Activated CD4-positive, alpha-beta T cell treated with anti-CD3 and anti-CD28 coated beads, Interleukin-2, amount 50 U/mL, for 48 hours (primary cell): Measurements from ENCODE around the gene RBM48.
"Not testable (repeated sequence)": the region's sequence is repeated elsewhere in the genome, so short reads cannot be mapped to it uniquely, and the experiment has no call there.

Experiments used
- DNase-seq, 2 experiments: peaks; one replicate each; pipeline ENCODE4 v3.0.0-alpha.2; 2020

The RBM48 gene

DNA sequence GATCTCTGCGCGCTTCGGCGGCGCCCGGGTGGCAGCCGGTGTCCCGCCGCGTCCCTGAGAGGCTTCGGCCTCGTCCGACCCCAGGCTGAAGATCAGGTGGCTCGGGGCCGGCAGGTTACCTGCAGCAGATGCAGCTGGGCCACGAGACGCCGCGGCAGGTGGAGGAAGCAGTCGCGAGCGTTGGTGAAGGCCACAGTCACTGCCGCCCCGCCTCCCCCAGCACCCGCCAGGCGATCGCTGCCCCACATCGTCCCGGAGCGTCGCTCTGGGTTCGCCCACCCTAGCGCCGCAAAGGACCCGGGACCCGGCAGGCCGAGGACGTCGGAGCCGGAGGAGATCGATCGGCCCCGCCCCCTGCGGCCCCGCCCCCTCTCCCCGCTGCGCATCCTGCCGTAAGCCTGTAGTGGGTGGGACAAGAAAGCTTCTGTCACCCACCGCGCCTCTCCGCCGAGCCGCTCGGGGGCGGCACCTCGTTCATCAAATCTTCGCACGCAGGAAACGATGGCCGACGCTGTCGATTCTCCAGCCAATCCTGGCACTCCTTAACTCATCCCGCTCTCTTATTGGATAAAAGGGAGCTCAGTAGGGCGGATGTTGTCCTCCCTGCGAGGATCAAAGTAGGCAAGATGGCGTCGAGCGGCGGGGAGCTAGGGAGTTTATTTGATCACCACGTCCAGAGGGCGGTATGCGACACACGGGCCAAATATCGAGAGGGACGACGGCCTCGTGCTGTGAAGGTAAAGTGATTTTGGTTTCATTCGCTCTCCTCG, at the start of gene RBM48, which contains the start of gene PEX1:
Gene RBM48 (plus strand): TSS at position 608 of the 770 bp plus-strand sequence. CDS start 19 bp downstream, at position 627.
Gene PEX1 (minus strand): TSS at position 333 of the 770 bp plus-strand sequence. CDS start 85 bp downstream, at position 248.
- peak; percentile 93 to 95 for DNase-seq

DNA sequence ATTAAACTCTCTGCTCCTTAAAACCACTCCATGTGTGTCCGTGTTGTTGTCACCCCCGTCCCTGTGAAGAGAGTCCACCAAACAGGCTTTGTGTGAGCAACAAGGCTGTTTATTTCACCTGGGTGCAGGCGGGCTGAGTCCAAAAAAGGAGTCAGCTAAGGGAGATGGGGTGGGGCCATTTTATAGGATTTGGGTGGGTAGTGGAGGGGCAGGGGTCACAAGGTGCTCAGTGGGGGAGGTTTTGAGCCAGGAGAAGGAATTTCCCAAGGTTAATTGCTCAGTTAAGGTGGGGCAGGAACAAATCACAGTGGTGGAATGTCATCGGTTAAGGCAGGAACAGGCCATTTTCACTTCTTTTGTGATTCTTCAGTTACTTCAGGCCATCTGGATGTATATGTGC, 49.4 kb upstream of the RBM48 start:
- not testable (repeated sequence) for DNase-seq

DNA sequence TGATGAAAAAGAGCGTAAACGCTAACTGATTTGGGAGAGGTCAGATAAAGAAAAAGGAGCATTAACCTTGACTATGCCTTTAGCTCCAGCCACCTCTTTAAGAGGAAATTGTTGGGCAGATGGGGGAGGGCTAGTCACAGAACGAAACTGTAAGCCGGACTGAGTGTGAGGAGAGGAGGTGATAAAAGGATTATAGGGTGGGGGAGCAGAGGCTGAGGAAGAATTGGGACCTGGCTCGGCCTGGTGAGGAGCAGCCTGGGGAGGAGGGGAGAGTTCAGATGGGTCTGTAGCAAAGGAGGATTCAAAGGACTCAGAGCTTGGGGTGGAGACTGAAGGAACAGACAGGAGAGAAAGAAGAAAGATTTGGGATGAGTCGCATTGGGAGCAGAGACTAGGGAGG, 45.0 kb upstream of the RBM48 start:
- not testable (repeated sequence) for DNase-seq

DNA sequence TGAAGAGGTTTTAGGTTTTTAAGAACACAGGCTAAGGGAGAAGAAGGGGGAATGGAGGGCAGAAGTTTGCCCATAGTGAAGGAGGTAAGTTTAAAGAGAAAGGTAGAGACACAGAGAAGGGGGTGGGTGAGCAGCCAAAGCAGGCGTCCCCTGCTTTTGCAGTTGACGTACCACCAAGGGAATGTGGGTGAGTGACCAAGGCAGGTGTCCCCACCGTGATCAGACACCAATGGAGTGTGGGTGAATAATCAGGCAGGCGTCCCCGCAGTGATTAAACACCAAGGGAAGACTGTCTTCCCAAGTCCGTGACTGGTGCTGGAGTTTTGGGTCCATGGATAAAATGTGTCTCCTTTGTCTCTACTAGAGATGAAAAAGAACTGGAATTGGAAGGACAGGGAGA, 44.4 kb upstream of the RBM48 start:
- DNase-seq: not testable (repeated sequence)

DNA sequence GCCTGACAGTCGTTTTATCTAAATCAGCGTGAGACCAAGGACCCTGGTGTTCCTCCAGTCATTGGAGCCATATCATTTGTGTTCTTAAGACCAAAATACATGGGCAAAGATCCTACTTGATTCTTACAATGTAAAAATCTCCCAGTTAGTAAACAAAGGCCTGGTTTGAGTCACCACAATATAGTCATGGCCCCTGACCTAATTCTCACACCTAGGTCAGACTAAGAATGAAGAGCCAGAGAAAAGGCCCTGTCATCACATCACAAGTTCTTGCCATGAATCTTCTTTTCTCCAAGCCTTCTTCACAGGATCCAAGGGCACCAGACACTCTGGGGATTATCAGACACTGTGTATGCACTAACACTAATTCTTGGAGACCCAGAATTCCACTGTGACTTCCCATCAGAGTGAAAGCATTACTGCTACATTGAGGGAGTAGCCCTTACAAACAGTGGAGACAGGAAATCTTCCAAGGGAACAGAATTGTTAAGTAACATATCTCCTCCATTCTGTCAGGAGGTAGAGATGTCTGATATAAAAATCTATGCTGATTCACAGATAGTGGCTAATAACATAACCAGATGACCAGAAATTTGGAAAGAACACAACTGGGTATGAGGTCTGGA, 43.2 kb upstream of the RBM48 start:
- no peak for DNase-seq

DNA sequence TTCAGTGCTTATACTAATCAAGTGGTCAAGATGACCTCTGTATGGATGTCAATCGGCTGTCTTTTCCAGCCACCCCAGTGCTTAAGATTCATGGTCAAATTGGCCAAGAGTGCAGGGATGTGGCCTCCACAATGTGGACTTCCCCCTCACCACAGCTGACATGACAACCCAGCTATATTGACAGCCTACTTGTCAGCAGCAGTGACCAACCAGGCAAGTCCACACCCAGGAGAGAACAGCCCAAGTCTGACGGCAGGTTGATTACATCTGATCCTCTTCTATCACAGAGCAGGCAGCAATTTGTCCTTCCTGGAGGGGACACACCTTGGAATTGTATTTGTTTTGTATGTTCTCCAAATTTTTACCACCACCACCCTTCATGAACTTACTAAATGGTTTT, 42.6 kb upstream of the RBM48 start:
- no peak for DNase-seq

DNA sequence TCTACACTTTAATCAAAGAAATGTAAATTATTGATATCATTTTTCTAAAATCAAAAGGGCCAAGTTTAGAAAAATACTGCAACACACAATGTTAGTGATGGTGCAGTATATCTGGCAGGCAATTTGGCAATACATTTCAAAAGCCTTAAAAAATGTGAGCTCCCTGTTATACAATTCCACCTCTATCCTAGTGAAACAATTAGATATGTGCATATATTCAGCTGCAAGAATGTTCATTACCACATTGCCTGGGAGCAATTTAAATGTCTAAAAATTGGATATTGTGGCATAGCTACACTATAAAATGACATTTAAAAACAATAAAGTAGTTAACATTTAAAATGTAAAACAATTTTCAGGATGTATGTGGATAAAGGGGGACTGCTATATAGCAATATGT, 40.8 kb upstream of the RBM48 start:
- no peak for DNase-seq

DNA sequence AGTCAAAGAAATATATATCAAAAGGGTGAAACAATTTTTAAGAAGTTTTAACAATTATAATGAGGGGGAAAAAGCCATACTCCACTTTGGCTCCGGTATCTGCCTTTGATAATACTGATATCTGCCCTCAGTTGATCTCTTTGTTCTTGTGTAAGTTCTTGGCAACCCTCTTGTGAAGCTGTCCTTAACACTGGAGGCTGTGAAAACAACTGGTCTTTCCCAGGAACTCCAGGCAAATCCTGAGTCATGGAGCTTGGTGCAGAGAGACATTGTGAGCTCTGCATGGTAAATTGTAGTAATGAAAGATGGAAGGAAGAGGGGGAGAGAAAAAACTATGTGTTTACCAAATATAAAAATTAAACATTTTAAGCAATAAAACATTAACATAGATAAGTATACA, 39.0 kb upstream of the RBM48 start:
- no peak for DNase-seq

DNA sequence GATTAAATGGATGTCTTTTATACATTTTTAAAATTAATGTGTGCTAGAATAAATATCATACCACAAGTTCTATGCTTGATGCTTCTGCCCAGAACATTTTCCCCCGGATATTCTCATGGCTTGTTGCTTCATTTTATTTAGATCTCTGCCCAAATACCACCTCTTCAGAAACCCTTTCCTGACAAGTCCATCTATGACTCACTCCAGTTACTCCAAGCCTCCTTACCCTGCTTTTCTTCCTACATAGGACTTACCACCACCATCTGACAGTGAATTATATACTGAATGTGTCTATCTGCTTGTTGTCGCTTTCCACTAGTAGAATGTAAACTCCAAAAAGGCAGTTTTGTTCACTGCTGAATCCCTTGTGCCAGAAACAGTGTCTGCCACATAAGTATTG, 31.7 kb upstream of the RBM48 start:
- DNase-seq: no peak

DNA sequence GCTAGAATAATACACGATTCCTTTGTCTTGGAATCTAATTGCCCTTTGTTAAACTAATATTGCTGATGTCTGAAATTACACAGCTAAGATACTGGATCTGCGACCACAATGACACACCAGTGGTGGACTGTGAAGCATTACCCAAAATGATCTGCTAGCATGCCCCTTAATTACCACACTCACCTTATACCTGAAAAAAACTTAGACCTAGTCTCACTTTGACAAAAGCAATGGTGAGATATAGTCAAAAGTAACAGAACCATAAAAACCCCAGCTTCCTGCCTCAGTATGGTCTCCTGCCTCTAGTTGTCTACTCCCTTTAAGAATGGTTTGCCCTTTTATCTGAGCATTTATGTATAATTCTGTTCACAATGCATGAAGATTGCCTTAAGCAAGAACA, 30.0 kb upstream of the RBM48 start:
- DNase-seq: no peak

DNA sequence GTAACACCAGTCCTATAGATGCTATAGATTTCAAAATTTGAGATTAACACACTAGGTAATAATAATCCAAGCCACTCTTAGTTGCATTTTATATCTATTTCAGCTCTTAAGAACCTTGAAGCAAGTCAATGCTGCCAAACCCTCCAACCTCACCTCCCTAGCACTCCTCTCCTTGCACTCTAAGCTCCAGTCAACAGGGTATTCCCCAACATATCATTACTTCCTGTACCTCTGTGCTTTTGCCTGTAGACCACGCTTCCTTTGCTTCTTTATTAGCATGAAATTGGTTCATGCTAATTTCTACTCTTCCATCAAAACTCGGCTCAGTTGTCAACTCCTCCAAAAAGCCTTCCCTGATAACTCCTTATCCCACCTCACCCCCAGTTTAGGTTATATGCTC, 24.8 kb upstream of the RBM48 start:
- no peak for DNase-seq

DNA sequence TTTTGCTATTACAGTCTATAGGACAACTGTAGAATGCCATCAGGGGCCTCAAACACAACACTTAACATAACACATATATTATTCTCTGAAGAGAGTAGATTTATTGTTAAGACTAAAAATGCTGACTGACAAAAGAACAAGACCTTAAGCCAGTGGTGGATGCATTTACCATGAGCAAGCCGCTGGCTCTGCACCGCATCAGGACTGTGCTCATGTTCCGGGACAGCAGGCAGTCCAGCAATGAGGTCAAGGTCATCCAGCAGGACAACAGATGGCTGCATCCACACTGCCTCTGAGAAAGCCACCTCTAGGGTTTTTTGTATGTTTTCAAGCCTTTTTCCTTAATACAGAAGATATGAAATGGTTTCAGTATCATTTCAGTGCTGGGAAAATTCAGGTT, 24.0 kb upstream of the RBM48 start:
- no peak for DNase-seq

DNA sequence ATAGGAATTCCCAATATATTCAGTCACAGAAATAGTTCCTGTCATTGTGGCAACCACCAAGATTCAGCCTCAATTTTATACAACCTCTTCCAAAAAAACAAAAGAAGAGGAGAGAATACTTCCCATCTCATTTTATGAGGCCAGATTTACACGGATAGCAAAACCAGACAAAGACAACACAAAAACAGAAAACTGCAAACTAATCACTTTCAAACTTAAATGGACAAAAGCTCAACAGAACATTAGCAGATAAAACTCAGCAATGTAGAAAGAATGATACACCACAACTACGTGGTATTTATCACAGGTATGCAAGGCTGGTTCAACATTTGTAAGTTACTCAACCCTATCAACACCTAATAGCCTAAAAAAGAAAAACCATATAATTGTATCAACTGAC, 22.2 kb upstream of the RBM48 start:
- DNase-seq: no peak

DNA sequence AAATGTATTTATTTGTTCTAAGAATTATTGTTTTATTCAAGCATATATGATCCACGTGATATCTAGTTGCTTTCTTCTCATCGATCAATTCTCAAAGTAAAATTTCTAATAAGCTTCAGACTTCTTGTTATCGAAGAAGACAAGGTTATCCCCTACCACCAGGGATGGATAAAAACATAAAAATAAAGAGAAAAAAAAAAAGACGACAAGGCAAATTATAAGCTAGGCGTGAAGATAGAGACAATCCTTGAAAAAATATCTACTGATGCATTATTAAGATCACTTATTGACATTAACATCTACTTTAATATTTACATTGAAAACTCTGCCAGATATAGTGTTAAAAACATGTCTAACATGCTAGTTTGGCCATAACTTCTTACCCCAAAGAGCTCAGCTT, 19.6 kb upstream of the RBM48 start:
- DNase-seq: no peak

DNA sequence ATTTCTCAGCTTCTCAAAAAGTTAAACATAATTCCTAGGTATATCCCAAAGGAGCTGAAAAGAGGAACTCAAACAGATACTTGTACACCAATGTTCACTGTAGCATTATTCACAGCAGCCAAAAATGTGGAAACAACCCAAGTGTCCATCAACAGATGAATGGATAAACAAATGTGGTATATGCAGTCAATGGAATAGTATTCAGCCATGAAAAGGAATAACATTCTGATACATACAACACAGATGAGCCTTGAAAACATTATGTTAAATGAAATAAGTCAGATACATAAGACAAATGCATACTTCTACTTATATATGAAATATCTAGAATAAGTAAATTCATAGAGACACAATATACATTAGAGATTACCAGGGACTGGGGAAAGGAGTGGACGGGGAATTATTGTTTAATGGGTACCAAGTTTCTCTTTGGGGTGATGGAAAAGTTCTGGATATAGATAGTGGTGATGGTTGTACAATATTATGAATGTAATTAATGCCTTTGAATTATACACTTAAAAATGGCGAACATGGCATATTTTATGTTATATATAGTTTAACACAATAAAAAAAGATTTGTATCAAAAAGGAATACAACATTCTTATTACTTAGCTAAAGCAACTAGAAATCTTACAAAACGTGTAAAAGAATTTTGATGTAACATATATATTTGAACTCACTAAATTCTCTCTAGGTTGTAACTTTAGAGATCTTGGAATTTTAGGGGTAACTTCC, 15.3 kb upstream of the RBM48 start:
- no peak for DNase-seq

DNA sequence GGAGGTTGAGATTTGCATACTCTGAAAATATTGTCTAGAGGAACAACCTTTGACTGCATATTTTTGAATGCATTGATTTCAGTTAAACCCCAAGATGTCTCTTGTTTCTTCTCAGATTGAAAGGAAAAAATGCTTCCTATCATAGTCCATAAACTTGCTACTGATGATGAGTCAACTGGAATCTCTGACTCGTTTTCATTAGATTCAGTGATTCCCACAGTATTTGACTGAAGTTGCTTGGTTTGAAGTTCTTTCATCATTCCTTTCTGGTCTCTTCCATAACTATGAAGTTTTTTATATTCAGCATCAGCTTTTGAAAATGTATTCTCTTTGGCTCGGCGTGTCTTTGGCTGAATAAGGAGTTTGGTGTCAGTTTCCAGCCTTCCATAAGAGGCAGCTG, 11.0 kb upstream of the RBM48 start:
- DNase-seq: no peak

DNA sequence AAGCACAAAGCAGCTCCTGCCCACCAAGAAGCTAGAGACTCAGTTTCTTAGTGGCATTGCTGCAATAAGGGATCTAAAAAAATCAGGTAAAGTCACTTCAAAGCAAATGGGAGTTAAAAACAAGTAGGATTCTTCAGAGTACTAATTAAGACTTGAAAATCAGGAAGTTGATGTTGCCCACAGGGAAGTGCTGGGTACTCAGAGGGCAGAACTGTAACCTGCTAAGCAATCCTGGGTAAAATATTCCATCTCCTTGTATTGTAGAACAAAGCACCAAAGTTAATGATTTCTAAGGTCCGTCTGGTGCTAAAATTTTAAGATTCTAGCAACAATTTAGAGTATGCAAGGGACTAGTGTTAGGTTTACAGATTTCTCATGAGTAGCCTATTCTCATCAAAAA, 8.6 kb upstream of the RBM48 start:
- no peak for DNase-seq

DNA sequence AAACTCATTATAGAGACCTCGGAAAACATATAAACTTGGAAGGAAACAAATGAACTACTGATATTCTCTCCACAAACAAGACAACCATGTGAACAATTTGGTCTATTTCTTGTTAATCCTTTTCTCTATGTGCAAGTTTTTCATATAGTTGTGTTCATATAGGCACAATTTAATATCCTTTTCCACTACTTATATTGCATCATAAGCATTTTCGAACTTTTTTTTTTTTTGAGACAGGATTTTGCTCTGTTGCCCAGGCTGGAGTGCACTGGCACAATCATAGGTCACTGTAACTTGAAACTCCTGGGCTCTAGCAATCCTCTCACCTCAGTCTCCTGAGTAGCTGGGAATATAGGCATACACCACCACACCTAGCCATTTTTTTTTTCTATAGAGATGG, 5.5 kb upstream of the RBM48 start:
- DNase-seq: no peak

DNA sequence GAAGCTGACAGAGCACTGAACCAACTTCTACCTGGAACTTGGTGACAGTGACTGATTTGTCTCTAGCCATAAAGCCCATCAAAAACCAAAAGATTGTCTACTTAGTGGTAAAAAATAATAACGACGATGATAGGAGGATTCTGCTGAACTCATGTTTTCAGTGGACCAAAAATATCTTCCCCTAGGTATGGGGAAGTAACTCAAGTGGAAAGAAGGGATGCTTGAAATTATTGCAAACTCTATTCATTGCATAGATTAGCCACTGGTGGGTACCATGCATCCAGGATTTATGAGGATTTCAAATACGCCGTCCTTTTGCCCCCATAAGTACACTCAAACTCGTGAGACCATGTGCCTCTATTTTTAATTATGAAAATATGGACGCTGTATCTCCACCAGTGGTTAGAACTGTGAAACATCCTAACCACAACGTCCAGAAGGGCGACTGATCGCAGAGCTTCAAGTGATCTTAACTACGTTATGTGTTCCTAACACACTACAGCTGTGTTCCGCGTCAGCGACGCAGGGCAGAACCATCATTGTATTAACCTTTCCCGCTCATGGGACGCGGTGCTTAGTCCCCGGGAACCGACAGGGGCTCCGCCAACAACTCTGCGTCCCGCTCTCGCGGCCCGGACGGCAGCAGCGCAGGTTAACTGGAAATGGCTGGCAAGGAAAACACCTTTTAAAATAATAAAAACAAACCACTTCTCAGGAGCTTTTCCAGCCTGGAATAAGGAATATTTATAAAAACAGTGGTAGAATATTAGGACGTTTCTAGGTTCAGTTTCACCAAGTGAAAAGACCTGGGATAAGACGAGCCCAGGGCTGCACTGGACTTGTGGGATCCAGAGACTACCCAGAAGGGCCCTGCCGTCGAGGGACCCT, 1.1 kb upstream of the RBM48 start:
- peak; percentile 54 to 64 for DNase-seq

DNA sequence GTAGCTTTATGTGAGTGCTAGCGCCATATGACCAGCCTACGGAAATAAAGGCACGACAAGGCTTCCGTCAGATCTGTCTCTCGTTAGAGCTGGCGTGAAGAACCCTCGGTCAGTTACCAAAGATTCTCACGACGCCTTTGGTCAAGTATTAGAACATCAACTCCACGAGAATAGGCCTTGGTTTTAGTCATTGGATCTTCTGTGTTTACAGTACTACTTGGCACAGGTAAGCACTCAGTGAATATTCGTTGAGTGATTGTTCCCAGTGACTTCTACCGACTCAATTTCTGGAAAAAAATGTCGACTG, 316 bp downstream of the RBM48 start:
- DNase-seq: no peak

DNA sequence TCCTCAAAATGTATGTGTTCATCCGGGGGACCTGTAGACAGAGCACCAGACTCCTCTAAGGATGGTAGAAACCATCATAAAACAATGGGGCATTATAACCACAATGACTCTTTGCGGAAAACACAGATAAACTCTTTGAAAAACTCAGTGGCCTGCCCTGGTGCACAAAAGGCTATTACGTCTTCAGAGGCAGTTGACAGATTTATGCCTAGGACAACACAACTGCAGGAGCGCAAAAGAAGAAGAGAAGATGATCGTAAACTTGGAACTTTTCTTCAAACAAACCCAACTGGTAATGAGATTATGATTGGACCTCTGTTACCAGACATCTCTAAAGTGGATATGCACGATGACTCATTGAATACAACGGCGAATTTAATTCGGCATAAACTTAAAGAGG, 6.0 kb downstream of the RBM48 start:
- DNase-seq: no peak

DNA sequence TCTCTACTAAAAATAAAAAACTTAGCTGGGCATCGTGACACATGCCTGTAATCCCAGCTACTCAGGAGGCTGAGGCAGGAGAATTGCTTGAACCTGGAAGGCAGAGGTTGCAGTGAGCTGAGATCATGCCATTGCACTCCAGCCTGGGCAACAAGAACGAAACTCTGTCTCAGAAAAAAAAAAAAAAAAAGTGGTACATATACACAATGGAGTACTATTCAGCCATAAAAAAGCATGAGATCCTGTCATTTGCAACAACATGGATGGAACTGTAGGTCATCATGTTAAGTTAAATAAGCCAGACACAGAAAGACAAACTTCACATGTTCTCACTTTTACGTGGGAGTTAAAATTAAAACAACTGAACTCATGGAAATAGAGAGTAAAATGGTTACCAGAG, 14.9 kb downstream of the RBM48 start:
- DNase-seq: not testable (repeated sequence)

DNA sequence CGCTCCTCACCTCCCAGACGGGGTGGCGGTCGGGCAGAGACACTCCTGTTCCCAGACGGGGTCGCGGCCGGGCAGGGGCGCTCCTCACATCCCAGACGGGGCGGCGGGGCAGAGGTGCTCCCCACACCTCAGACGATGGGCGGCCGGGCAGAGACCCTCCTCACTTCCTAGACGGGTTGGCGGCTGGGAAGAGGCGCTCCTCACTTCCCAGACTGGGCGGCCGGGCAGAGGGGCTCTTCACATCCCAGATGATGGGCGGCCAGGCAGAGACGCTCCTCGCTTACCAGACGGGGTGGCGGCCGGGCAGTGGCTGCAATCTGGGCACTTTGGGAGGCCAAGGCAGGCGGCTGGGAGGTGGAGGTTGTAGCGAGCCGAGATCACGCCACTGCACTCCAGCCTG, 16.5 kb downstream of the RBM48 start:
- DNase-seq: not testable (repeated sequence)
